GM23338 (cell line): ENCODE measurements around the gene UNC13A. TPM values are rescaled to one million over a fixed set of nuclear protein-coding genes. Genes with fewer than 3 reads are reported as not detected.
"Not testable (repeated sequence)": the region's sequence is repeated elsewhere in the genome, so short reads cannot be mapped to it uniquely, and the experiment has no call there.

Experiments
- ATAC-seq: fragments of 200-7000 bp; cut with Tn5 transposase; 3 replicates; pipeline ENCODE4 v1.9.1; 2020
- DNase-seq: peaks from one replicate; pipeline ENCODE4 v3.0.0-alpha.2; 2015; ENCODE audit warnings: low spot score
- H2AFZ ChIP-seq: fragments of 200-600 bp; sonication (generic); 2 replicates; pipeline ENCODE4 v1.8.0; 2016; ENCODE audit warnings: antibody characterized with exemption, mild to moderate bottlenecking, moderate library complexity
- H3F3A ChIP-seq: fragments of 200-600 bp; sonication (generic); replicated peaks from 2 replicates; pipeline ENCODE4 v1.8.0; 2017; ENCODE audit warnings: antibody characterized with exemption, mixed run types, low read depth
- H3K27ac ChIP-seq: fragments of 200-600 bp; sonication (generic); 2 replicates; pipeline ENCODE4 v1.6.1; 2016; ENCODE audit warnings: low read depth
- H3K27me3 ChIP-seq: fragments of 200-600 bp; sonication (generic); 2 replicates; pipeline ENCODE4 v1.8.0; 2016; ENCODE audit warnings: mild to moderate bottlenecking, mixed run types, moderate library complexity; ENCODE audit not compliant: insufficient read depth
- H3K36me3 ChIP-seq: fragments of 200-600 bp; sonication (generic); 2 replicates; pipeline ENCODE4 v1.8.0; 2016; ENCODE audit warnings: mild to moderate bottlenecking; ENCODE audit not compliant: insufficient read depth
- H3K4me1 ChIP-seq: fragments of 200-600 bp; sonication (generic); 2 replicates; pipeline ENCODE4 v1.8.0; 2016; ENCODE audit warnings: mild to moderate bottlenecking, moderate library complexity; ENCODE audit not compliant: insufficient read depth
- H3K4me2 ChIP-seq: fragments of 200-600 bp; sonication (generic); 2 replicates; pipeline ENCODE4 v1.7.1; 2017; ENCODE audit warnings: mixed run types
- H3K4me3 ChIP-seq: fragments of 200-600 bp; sonication (generic); 2 replicates; pipeline ENCODE4 v1.6.1; 2016; ENCODE audit warnings: mixed run types
- H3K79me2 ChIP-seq: fragments of 200-600 bp; sonication (generic); replicated peaks from 2 replicates; pipeline ENCODE4 v1.8.0; 2017; ENCODE audit warnings: mild to moderate bottlenecking; ENCODE audit not compliant: insufficient read depth
- H3K9me2 ChIP-seq: fragments of 200-600 bp; sonication (generic); 2 replicates; pipeline ENCODE4 v1.8.0; 2017; ENCODE audit not compliant: insufficient read depth
- H4K20me1 ChIP-seq: fragments of 200-600 bp; sonication (generic); replicated peaks from 2 replicates; pipeline ENCODE4 v1.8.0; 2017; ENCODE audit warnings: mild to moderate bottlenecking; ENCODE audit not compliant: insufficient read depth
- H3K27ac Mint-ChIP-seq: 2 replicates; pipeline ENCODE4 v1.8.0; 2020; ENCODE audit warnings: inconsistent platforms, mild to moderate bottlenecking, moderate library complexity, mixed read lengths
- H3K27me3 Mint-ChIP-seq: 3 replicates; pipeline ENCODE4 v1.8.0; 2022; ENCODE audit warnings: low read depth, mild to moderate bottlenecking, moderate library complexity, mixed read lengths, inconsistent platforms; ENCODE audit not compliant: insufficient read depth, poor library complexity
- H3K36me3 Mint-ChIP-seq: 3 replicates; pipeline ENCODE4 v1.8.0; 2021; ENCODE audit warnings: low read depth, mild to moderate bottlenecking, inconsistent platforms, moderate library complexity, mixed read lengths
- H3K4me1 Mint-ChIP-seq: 3 replicates; pipeline ENCODE4 v1.8.0; 2020; ENCODE audit warnings: mild to moderate bottlenecking, inconsistent platforms, mixed read lengths
- H3K4me3 Mint-ChIP-seq: 3 replicates; pipeline ENCODE4 v1.8.0; 2021; ENCODE audit warnings: moderate library complexity, mild to moderate bottlenecking, inconsistent platforms, mixed read lengths
- H3K9me3 Mint-ChIP-seq: 3 replicates; pipeline ENCODE4 v1.8.0; 2020; ENCODE audit warnings: moderate library complexity, mild to moderate bottlenecking, inconsistent platforms, mixed read lengths
- CREB1 ChIP-seq: fragments of 250-450 bp; sonication (Bioruptor Pico); IDR thresholded peaks from 2 replicates; pipeline ENCODE4 v1.5.0; 2020; ENCODE audit warnings: low read depth, mild to moderate bottlenecking, moderate library complexity
- EZH2 ChIP-seq: fragments of 200-600 bp; sonication (generic); IDR thresholded peaks from one replicate; pipeline ENCODE4 v1.8.0; 2017; ENCODE audit warnings: antibody characterized with exemption, mild to moderate bottlenecking, low read depth; ENCODE audit not compliant: unreplicated experiment
- NANOG ChIP-seq: IDR thresholded peaks from 2 replicates; pipeline ENCODE4 v1.6.1; 2016; ENCODE audit warnings: antibody characterized with exemption, borderline replicate concordance
- STAT1 ChIP-seq: IDR thresholded peaks from one replicate; pipeline ENCODE4 v1.6.1; 2016; ENCODE audit warnings: antibody characterized with exemption; ENCODE audit not compliant: unreplicated experiment
- ZNF331 ChIP-seq: fragments of 250-450 bp; sonication (Bioruptor Pico); IDR thresholded peaks from 2 replicates; pipeline ENCODE4 v1.5.0; 2020; ENCODE audit warnings: low read depth, mild to moderate bottlenecking, moderate library complexity
- polyA plus RNA-seq: library from polyadenylated mRNA; unstranded; fragments of >200 nt; fragmentation: Nextera tagmentation; extraction: Ambion mirVana; gene quantifications from 2 replicates; pipeline ENCODE4 v1.2.1, GENCODE V29; 2016
- total RNA-seq: library from RNA; depleted of rRNA; stranded (reverse); fragments of >200 nt; shearing (Covaris generic); gene quantifications from 2 replicates; pipeline ENCODE4 v1.2.3, GENCODE V29; 2014
- TF ChIP-seq, protein P1 (sequence below), 2 experiments: fragments of 200-600 bp in 1 of 2; sonication (generic) in 1 of 2; conservative IDR thresholded peaks; 2 replicates each; pipeline versions ENCODE4 v1.5.1 to v1.6.1; 2016 to 2017; ENCODE audit warnings: antibody characterized with exemption in 2 of 2, low read depth in 2 of 2, mild to moderate bottlenecking in 2 of 2, moderate library complexity in 1 of 2
- TF ChIP-seq, protein P2 (sequence below): fragments of 250-450 bp; sonication (Bioruptor Pico); IDR thresholded peaks from 2 replicates; pipeline ENCODE4 v1.5.0; 2020; ENCODE audit warnings: mild to moderate bottlenecking, moderate library complexity

UNC13A gene
- total and polyA plus RNA-seq, 2 experiments from 2014 or later, result 9.5 to 30.4 TPM

GRCh38 chr19:17590866-17591265 is 97.3 kb downstream of the UNC13A start:
- peaks cover 2% of the 10 kb centered on the region for H3K27me3 Mint-ChIP-seq
- no peaks in the 10 kb centered on the region; the same call in 2 of the 3 replicates for H3K9me3 Mint-ChIP-seq
- peaks cover 4% of the 10 kb centered on the region; the same call in 1 of the 3 replicates for H3K36me3 Mint-ChIP-seq
- Histone ChIP-seq H3K27ac (no peak overlapping the region), H3K27me3 (no peaks in the 10 kb centered on the region), H3K4me1 (no peaks in the 10 kb centered on the region), H3K4me2 (no peak overlapping the region), H3K9me2 (no peaks in the 10 kb centered on the region), H2AFZ (no peak overlapping the region), H4K20me1 (no peaks in the 10 kb centered on the region), H3K4me3 (no peak overlapping the region), H3K79me2 (no peaks in the 10 kb centered on the region), H3K36me3 (no peaks in the 10 kb centered on the region), H3F3A (no peaks in the 10 kb centered on the region)
- ATAC-seq (no peak), DNase-seq (no peak)
- no peak overlapping the region for H3K27ac Mint-ChIP-seq
- no peak overlapping the region for H3K4me3 Mint-ChIP-seq
- no peaks in the 10 kb centered on the region for H3K4me1 Mint-ChIP-seq
- TF ChIP-seq CREB1 (CRISPR knock-in tag), result no peak

DNA sequence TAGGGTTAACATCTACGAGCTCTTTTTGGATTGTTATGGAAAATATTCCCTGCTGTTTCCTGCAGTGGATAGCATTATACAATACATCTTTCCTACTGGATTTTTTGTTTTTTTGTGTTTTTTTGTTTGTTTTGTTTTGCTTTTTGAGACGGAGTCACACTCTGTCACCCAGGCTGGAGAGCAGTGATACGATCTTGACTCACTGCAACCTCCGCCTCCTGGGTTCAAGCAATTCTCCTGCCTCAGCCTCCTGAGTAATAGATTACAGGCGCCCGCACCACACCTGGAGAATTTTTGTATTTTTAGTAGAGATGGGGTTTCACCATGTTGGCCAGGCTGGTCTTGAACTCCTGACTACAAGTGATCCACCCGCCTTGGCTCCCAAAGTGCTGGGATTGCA is 102.8 kb downstream of the UNC13A start:
- not testable (repeated sequence) for H3K27ac ChIP-seq

DNA sequence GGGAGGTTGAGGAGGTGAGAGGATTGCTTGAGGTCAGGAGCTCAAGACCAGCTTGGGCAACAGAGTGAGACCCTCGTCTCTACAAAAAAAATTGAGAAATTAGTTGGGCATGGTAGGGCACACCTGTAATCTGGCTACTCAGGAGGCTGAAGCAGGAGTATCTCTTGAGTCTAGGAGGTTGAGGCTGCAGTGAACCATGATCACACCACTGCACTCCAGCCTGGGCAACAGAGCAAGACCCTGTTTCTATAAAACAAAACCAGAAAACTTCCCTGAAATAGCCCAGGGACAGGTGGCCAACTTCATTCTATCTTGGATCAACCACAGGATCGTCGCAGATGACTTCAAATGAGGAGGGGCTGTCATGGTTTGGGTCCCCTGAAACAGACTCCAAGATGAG is 104.0 kb downstream of the UNC13A start:
- Mint-ChIP-seq H3K4me3 (no peak overlapping the region), H3K27ac (no peak overlapping the region), H3K36me3 (peaks cover 29% of the 10 kb centered on the region), H3K4me1 (peaks cover 24% of the 10 kb centered on the region), H3K9me3 (no peaks in the 10 kb centered on the region), H3K27me3 (peaks cover 9% of the 10 kb centered on the region)
- H3K9me2 ChIP-seq, result no peaks in the 10 kb centered on the region
- H3K27me3 ChIP-seq, result no peaks in the 10 kb centered on the region
- H4K20me1 ChIP-seq, result no peaks in the 10 kb centered on the region
- no peaks in the 10 kb centered on the region for H3K36me3 ChIP-seq
- no peaks in the 10 kb centered on the region for H3K79me2 ChIP-seq
- peaks cover 10% of the 10 kb centered on the region; the same call in 1 of the 2 replicates for H3F3A ChIP-seq
- H2AFZ ChIP-seq, result no peak overlapping the region
- DNase-seq (no peak), ATAC-seq (no peak)
- H3K4me2 ChIP-seq, result no peak overlapping the region
- H3K27ac ChIP-seq, result no peak overlapping the region
- TF ChIP-seq STAT1 (no peak), EZH2 (no peak), ZNF331 (CRISPR knock-in tag) (no peak), NANOG (no peak)
- TF ChIP-seq, protein P1, sequence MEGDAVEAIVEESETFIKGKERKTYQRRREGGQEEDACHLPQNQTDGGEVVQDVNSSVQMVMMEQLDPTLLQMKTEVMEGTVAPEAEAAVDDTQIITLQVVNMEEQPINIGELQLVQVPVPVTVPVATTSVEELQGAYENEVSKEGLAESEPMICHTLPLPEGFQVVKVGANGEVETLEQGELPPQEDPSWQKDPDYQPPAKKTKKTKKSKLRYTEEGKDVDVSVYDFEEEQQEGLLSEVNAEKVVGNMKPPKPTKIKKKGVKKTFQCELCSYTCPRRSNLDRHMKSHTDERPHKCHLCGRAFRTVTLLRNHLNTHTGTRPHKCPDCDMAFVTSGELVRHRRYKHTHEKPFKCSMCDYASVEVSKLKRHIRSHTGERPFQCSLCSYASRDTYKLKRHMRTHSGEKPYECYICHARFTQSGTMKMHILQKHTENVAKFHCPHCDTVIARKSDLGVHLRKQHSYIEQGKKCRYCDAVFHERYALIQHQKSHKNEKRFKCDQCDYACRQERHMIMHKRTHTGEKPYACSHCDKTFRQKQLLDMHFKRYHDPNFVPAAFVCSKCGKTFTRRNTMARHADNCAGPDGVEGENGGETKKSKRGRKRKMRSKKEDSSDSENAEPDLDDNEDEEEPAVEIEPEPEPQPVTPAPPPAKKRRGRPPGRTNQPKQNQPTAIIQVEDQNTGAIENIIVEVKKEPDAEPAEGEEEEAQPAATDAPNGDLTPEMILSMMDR (conservative IDR thresholded peaks at IDR 0.05; ENCODE audit: low read depth in 2 of 2), result no peak
- TF ChIP-seq, protein P2, sequence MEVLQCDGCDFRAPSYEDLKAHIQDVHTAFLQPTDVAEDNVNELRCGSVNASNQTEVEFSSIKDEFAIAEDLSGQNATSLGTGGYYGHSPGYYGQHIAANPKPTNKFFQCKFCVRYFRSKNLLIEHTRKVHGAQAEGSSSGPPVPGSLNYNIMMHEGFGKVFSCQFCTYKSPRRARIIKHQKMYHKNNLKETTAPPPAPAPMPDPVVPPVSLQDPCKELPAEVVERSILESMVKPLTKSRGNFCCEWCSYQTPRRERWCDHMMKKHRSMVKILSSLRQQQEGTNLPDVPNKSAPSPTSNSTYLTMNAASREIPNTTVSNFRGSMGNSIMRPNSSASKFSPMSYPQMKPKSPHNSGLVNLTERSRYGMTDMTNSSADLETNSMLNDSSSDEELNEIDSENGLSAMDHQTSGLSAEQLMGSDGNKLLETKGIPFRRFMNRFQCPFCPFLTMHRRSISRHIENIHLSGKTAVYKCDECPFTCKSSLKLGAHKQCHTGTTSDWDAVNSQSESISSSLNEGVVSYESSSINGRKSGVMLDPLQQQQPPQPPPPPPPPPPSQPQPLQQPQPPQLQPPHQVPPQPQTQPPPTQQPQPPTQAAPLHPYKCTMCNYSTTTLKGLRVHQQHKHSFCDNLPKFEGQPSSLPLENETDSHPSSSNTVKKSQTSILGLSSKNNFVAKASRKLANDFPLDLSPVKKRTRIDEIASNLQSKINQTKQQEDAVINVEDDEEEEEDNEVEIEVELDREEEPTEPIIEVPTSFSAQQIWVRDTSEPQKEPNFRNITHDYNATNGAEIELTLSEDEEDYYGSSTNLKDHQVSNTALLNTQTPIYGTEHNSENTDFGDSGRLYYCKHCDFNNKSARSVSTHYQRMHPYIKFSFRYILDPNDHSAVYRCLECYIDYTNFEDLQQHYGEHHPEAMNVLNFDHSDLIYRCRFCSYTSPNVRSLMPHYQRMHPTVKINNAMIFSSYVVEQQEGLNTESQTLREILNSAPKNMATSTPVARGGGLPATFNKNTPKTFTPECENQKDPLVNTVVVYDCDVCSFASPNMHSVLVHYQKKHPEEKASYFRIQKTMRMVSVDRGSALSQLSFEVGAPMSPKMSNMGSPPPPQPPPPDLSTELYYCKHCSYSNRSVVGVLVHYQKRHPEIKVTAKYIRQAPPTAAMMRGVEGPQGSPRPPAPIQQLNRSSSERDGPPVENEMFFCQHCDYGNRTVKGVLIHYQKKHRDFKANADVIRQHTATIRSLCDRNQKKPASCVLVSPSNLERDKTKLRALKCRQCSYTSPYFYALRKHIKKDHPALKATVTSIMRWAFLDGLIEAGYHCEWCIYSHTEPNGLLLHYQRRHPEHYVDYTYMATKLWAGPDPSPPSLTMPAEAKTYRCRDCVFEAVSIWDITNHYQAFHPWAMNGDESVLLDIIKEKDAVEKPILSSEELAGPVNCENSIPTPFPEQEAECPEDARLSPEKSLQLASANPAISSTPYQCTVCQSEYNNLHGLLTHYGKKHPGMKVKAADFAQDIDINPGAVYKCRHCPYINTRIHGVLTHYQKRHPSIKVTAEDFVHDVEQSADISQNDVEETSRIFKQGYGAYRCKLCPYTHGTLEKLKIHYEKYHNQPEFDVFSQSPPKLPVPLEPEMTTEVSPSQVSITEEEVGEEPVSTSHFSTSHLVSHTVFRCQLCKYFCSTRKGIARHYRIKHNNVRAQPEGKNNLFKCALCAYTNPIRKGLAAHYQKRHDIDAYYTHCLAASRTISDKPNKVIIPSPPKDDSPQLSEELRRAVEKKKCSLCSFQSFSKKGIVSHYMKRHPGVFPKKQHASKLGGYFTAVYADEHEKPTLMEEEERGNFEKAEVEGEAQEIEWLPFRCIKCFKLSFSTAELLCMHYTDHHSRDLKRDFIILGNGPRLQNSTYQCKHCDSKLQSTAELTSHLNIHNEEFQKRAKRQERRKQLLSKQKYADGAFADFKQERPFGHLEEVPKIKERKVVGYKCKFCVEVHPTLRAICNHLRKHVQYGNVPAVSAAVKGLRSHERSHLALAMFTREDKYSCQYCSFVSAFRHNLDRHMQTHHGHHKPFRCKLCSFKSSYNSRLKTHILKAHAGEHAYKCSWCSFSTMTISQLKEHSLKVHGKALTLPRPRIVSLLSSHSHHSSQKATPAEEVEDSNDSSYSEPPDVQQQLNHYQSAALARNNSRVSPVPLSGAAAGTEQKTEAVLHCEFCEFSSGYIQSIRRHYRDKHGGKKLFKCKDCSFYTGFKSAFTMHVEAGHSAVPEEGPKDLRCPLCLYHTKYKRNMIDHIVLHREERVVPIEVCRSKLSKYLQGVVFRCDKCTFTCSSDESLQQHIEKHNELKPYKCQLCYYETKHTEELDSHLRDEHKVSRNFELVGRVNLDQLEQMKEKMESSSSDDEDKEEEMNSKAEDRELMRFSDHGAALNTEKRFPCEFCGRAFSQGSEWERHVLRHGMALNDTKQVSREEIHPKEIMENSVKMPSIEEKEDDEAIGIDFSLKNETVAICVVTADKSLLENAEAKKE, result no peak
- H3K4me1 ChIP-seq, result peaks cover 15% of the 10 kb centered on the region
- H3K4me3 ChIP-seq, result no peak overlapping the region

More for the DNA sequence above, 102.8 kb downstream of the UNC13A start:
- not testable (repeated sequence) for H3K4me2 ChIP-seq, H3K4me1 ChIP-seq, H4K20me1 ChIP-seq, H2AFZ ChIP-seq, ATAC-seq, H3K4me3 Mint-ChIP-seq, H3F3A ChIP-seq, H3K4me3 ChIP-seq, H3K27me3 Mint-ChIP-seq, H3K9me2 ChIP-seq, H3K36me3 ChIP-seq, H3K9me3 Mint-ChIP-seq, H3K27me3 ChIP-seq, H3K79me2 ChIP-seq, DNase-seq, H3K27ac Mint-ChIP-seq
- H3K4me1 Mint-ChIP-seq, result peaks cover 12% of the 10 kb centered on the region
- H3K36me3 Mint-ChIP-seq, result peaks cover 19% of the 10 kb centered on the region
